Stomach (tissue), 9 donors: Measurements from ENCODE around the gene RALGDS. TPM values are rescaled to one million over a fixed set of nuclear protein-coding genes. Genes with fewer than 3 reads are reported as not detected.

Source experiments
- DNase-seq, 2 donors: peaks; one replicate each; pipeline versions ENCODE4 v3.0.0 to v3.0.0-alpha.2; 2013 to 2019
- H3K27ac ChIP-seq, 5 donors: fragments of 200-600 bp in 4 of 5; sonication (generic) in 4 of 5; one replicate each; pipeline ENCODE4 v1.5.1; 2013 to 2019; ENCODE audit warnings: mild to moderate bottlenecking in 1 of 5, moderate library complexity in 1 of 5
- H3K27me3 ChIP-seq, 3 donors: fragments of 200-600 bp; sonication (generic); one replicate each; pipeline ENCODE4 v1.5.1; 2017 to 2019; ENCODE audit warnings: mixed run types in 1 of 3
- H3K36me3 ChIP-seq, 4 donors: fragments of 200-600 bp; sonication (generic); 1 replicate in 3 of 4; 2 replicates in 1 of 4; pipeline ENCODE4 v1.5.1; 2016 to 2019
- H3K4me1 ChIP-seq, 4 donors: fragments of 200-600 bp; sonication (generic); one replicate each; pipeline ENCODE4 v1.5.1; 2016 to 2019
- H3K4me3 ChIP-seq, 4 donors: fragments of 200-600 bp; sonication (generic) in 3 of 4; one replicate each; pipeline ENCODE4 v1.5.1; 2016 to 2019; ENCODE audit warnings: mild to moderate bottlenecking in 1 of 4
- H3K9me3 ChIP-seq, 4 donors: fragments of 200-600 bp; sonication (generic); one replicate each; pipeline ENCODE4 v1.5.1; 2016 to 2019
- EP300 ChIP-seq: sonication (generic); formaldehyde crosslinking; IDR thresholded peaks from one replicate; pipeline ENCODE4 v1.6.1; 2017; ENCODE audit warnings: antibody characterized with exemption
- POLR2A ChIP-seq, 4 donors: fragments of 450-650 bp; IDR thresholded peaks; one replicate each; pipeline ENCODE4 v1.6.1; 2016; ENCODE audit warnings: antibody characterized with exemption in 4 of 4, control low read depth in 2 of 4, mild to moderate bottlenecking in 1 of 4, moderate library complexity in 1 of 4
- POLR2AphosphoS5 ChIP-seq, 3 donors: sonication (generic); formaldehyde crosslinking; IDR thresholded peaks; one replicate each; pipeline ENCODE4 v1.6.1; 2016; ENCODE audit warnings: antibody characterized with exemption in 3 of 3
- WGBS, 5 donors: extraction: QIAGEN DNeasy Blood & Tissue Kit in 3 of 5; methylation state at CpG; one replicate each; pipeline versions ENCODE4 v1.1.5 to v1.1.7; 2013 to 2018; 5-methylcytosine and 5-hydroxymethylcytosine counted together
- intact Hi-C: fragments of 100-400 bp; cut with DNase I; formaldehyde crosslinking; loops from one replicate; pipeline ENCODE4 v1.15.1; 2023; ENCODE audit warnings: low total_unique reads
- polyA plus RNA-seq, 3 donors: library from polyadenylated mRNA; stranded (reverse); fragments of 200-250 nt; gene quantifications; one replicate each; pipeline ENCODE4 v1.2.3, GENCODE V29; 2013
- total RNA-seq, 5 donors: library from RNA; depleted of rRNA; stranded (reverse); fragments of >200 nt; gene quantifications; one replicate each; pipeline versions ENCODE4 v1.1.0 to v1.2.3, GENCODE V29; 2014 to 2016
- TF ChIP-seq, protein P1 (sequence below), 7 experiments: fragments of 450-650 bp in 4 of 7; fragments of 200-600 bp in 3 of 7; sonication (generic) in 3 of 7; IDR thresholded peaks; one replicate each; pipeline ENCODE4 v1.5.1; 2016 to 2019; ENCODE audit warnings: antibody characterized with exemption in 7 of 7, control low read depth in 2 of 7, mild to moderate bottlenecking in 1 of 7
- donor health status: healthy with polysubstance abuse.
- donor health status: Bipolar disorder and iron deficiency.
- donor health status: healthy.

Gene RALGDS
- total and polyA plus RNA-seq, 8 donors = 20.5 to 242 (median 43.6) TPM

DNA sequence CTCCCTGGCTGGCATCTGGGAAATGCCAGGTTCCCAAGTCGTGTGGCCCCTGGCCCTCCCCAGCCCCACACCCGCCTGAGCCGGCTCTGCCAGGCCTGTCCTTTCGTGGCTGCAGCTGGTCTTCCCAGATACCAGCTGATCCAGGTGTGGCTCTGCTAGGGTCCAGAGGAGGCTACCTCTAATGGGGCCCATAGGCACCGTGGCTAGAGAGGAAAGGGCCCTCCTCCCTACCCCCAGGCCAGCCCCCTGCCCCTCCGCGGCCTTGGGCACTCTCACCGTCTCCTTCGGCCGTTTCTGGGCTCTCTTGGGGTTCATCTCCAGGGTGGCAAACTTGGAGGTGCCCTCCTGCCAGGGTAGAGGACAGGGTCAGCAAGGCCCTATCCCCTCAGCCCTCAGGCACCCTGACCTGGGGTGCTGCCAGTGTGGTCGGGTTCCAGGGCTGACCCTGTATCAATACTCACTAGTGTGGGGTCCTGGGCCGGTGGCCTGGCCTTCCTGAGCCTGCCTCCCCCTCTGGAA is 17.0 kb downstream of the RALGDS start:
- peaks cover 6 to 10% (median 8%) of the 10 kb centered on the region in 4 donors for H3K4me1 ChIP-seq
- TF ChIP-seq EP300 (no peak), POLR2AphosphoS5 (IDR thresholded peaks at IDR 0.05) (no peak), POLR2A (IDR thresholded peaks at IDR 0.05) (no peak)
- TF ChIP-seq, protein P1, sequence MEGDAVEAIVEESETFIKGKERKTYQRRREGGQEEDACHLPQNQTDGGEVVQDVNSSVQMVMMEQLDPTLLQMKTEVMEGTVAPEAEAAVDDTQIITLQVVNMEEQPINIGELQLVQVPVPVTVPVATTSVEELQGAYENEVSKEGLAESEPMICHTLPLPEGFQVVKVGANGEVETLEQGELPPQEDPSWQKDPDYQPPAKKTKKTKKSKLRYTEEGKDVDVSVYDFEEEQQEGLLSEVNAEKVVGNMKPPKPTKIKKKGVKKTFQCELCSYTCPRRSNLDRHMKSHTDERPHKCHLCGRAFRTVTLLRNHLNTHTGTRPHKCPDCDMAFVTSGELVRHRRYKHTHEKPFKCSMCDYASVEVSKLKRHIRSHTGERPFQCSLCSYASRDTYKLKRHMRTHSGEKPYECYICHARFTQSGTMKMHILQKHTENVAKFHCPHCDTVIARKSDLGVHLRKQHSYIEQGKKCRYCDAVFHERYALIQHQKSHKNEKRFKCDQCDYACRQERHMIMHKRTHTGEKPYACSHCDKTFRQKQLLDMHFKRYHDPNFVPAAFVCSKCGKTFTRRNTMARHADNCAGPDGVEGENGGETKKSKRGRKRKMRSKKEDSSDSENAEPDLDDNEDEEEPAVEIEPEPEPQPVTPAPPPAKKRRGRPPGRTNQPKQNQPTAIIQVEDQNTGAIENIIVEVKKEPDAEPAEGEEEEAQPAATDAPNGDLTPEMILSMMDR (IDR thresholded peaks at IDR 0.05) = no peak
- no peak overlapping the region for H3K4me3 ChIP-seq
- DNase-seq = peak in 1 of 2 donors; percentile 22
- peaks cover 85 to 100% (median 100%) of the 10 kb centered on the region in 4 donors for H3K36me3 ChIP-seq
- 72 to 87% (median 77%) methylated on average over 5 to 12 of the region's 12 CpGs for WGBS, 5 donors
- peak overlapping the region in 1 of 5 donors; percentile 3 for H3K27ac ChIP-seq
- H3K27me3 ChIP-seq = no peaks in the 10 kb centered on the region
- no peaks in the 10 kb centered on the region for H3K9me3 ChIP-seq
- intact Hi-C loops = loop anchor here (2.0 kb wide), 1 partner anchor 43 kb away; no protein-coding TSS in a partner anchor

DNA sequence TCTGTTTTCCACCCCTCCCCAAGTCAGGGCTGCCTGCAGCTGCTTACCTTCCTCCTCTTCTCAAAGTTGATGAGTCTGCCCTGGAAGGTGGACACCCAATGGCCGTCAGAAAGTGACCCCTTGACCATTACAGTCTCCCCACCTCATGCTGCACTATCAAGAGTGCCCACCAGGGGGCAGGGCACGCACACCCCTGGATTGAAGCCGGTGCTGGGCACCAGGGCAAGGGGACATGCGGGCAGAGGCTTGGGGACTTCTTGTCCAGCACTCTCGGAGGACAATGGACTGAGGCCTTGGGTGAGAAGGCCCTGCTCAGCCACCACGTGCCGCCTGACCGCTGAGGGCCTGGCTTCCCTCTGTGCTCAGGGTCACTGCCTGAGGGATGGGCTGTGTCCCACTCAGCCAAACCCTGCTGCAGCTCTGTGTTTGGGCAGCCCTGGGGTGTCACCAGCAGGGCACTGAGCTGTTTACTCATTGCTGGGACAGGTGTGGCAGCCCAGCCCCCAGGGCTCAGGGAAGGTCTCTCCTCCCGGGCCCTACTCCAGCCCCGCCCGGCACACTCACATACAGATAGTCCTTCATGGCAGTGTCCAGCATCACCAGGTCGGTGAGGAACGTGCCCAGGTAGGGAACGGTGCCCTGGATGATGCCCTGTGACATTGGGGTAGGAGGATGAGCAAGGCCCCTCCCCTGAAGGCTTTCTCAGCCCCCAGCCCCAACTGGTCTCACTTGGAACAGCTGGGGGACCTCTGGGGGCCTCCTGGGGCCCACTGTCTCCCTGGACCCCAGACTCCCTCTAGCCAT is 17.7 kb downstream of the RALGDS start:
- H3K9me3 ChIP-seq = no peaks in the 10 kb centered on the region
- H3K27me3 ChIP-seq = no peaks in the 10 kb centered on the region
- DNase-seq = peak; percentile 78 to 81
- peaks cover 6 to 10% (median 8%) of the 10 kb centered on the region in 4 donors for H3K4me1 ChIP-seq
- intact Hi-C loops = loop anchor here (2.0 kb wide), 1 partner anchor 43 kb away; no protein-coding TSS in a partner anchor
- TF ChIP-seq EP300 = no peak
- peak; percentile 10 to 80 (median 22) for TF ChIP-seq POLR2AphosphoS5 (IDR thresholded peaks at IDR 0.05)
- TF ChIP-seq POLR2A (IDR thresholded peaks at IDR 0.05) = no peak
- TF ChIP-seq, protein P1 (IDR thresholded peaks at IDR 0.05) = peak in 6 of 7 experiments; percentile 95 to 99 (median 98)
- peaks cover 84 to 100% (median 100%) of the 10 kb centered on the region in 4 donors for H3K36me3 ChIP-seq
- H3K27ac ChIP-seq = peak overlapping the region in 2 of 5 donors; percentile 3 to 21
- no peak overlapping the region for H3K4me3 ChIP-seq
- 0 to 41% (median 31%) methylated on average over 3 to 14 of the region's 14 CpGs for WGBS, 5 donors

DNA sequence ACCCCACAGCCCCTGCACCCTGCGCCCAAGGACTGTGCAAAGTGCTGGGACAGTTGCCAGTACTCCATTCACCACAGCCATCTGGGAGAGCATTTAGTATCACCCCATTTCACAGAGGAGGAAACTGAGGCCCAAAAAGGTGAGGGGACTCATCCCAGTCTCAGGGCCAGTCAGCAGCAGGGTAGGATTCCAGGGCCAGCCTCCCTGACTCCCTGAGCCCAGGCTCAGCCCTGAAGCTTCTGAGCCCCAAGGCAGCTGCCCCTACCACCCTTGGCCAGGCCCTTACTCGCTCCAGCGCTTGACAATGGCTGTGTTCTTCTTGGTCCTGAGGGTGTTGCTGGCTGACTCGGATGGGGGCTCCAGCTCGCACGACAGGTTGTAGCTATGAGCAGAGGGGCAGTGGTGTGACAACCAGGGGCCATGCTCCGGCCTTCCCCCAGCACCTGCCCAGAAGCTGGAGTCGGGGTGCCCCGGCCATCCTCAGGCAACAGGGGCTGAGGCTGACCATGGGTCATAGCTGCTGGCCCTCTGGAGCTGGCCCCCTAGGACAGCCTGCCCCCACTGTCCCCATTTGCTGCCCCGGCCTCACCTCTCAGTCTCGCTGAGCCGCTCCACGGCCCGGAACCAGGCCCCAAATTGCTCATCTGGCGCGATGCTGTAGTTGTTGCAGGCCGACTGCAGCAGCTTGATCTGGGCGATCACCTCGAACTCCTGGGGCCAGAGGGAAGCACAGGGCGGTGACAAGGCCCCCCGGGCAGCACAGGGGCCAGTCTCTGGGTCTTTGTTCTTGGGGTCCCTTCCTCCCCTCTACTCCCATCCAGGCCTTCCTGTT is 18.6 kb downstream of the RALGDS start:
- no peaks in the 10 kb centered on the region for H3K27me3 ChIP-seq
- H3K36me3 ChIP-seq = peaks cover 85 to 100% (median 100%) of the 10 kb centered on the region in 4 donors
- intact Hi-C loops = loop anchor here (2.0 kb wide), 1 partner anchor 44 kb away; no protein-coding TSS in a partner anchor
- WGBS, 5 donors = 88 to 98% (median 95%) methylated on average over 9 to 21 of the region's 21 CpGs
- peaks cover 6 to 10% (median 8%) of the 10 kb centered on the region in 4 donors for H3K4me1 ChIP-seq
- TF ChIP-seq POLR2AphosphoS5 (IDR thresholded peaks at IDR 0.05) (no peak), POLR2A (IDR thresholded peaks at IDR 0.05) (no peak), EP300 (no peak)
- TF ChIP-seq, protein P1 (IDR thresholded peaks at IDR 0.05) = no peak
- H3K4me3 ChIP-seq = no peak overlapping the region
- peak in 1 of 2 donors; percentile 21 for DNase-seq
- no peak overlapping the region for H3K27ac ChIP-seq
- H3K9me3 ChIP-seq = no peaks in the 10 kb centered on the region
